K562 (cell line): ENCODE data around the gene ADPGK. TPM values are rescaled to one million over a fixed set of nuclear protein-coding genes. Genes with fewer than 3 reads are reported as not detected.

ENCODE experiments used
- ATAC-seq: fragments of 200-7000 bp; cut with Tn5 transposase; 3 replicates; pipeline ENCODE4 v1.9.1; 2020; ENCODE audit warnings: moderate library complexity
- BruUV-seq: library from RNA; stranded (reverse); fragments of 400-500 nt; replicated peaks from 2 replicates; lab custom pipeline; 2021; lab: Mats Ljungman, UMichigan
- CTCF ChIA-PET: fragments of 300-600 bp; formaldehyde crosslinking; extraction: SDS; loops from one replicate; lab custom pipeline; 2021; ENCODE audit warnings: low intra/inter-chr PET ratio; lab: Yijun Ruan, JAX
- POLR2A ChIA-PET: fragments of 300-600, 350-650 bp; sonication (Branson Sonifier 250); formaldehyde crosslinking; extraction: SDS; loops from one replicate; lab custom pipeline; 2021; ENCODE audit warnings: antibody characterized with exemption, inconsistent platforms; lab: Yijun Ruan, JAX
- DNase-seq, 4 experiments: peaks; one replicate each; pipeline versions ENCODE4 v3.0.0 to v3.0.0-alpha.2; 2011 to 2018; ENCODE audit warnings: low spot score in 3 of 4, mixed read lengths in 3 of 4; ENCODE audit errors: extremely low read depth in 1 of 4
- FAIRE-seq: peaks from 2 replicates; lab custom pipeline; 2011; peaks lifted over from hg19 to GRCh38; lab: Jason Lieb, UNC
- H2AFZ ChIP-seq: 2 replicates; pipeline ENCODE4 v1.6.0; 2011; ENCODE audit warnings: low read depth, low read length, control low read depth, inconsistent platforms
- H3K27ac ChIP-seq: fragments of 200-600 bp; 3 replicates; pipeline ENCODE4 v1.8.0; 2011; ENCODE audit warnings: low read depth, mild to moderate bottlenecking, control low read depth, inconsistent platforms, low read length, moderate library complexity, mixed read lengths; ENCODE audit errors: extremely low read depth
- H3K27me3 ChIP-seq, 2 experiments: fragments of 300-600 bp in 1 of 2; 2 replicates in 1 of 2; 3 replicates in 1 of 2; pipeline versions ENCODE4 v1.6.0 to v1.8.0; 2011; ENCODE audit warnings: inconsistent platforms in 2 of 2, low read length in 2 of 2, mild to moderate bottlenecking in 1 of 2, mixed read lengths in 1 of 2, moderate library complexity in 1 of 2; ENCODE audit not compliant: control insufficient read depth in 2 of 2, insufficient read depth in 2 of 2
- H3K36me3 ChIP-seq: fragments of 300-600 bp; 3 replicates; pipeline ENCODE4 v1.8.0; 2011; ENCODE audit warnings: mild to moderate bottlenecking, low read length, inconsistent platforms; ENCODE audit not compliant: control insufficient read depth, insufficient read depth
- H3K4me1 ChIP-seq, 2 experiments: fragments of 200-600 bp in 1 of 2; replicated peaks in 1 of 2; 2 replicates in 1 of 2; 3 replicates in 1 of 2; pipeline versions ENCODE4 v1.5.1 to v1.8.0; 2011; ENCODE audit warnings: inconsistent platforms in 2 of 2, low read length in 2 of 2, mild to moderate bottlenecking in 1 of 2, mixed read lengths in 1 of 2, moderate library complexity in 1 of 2; ENCODE audit not compliant: control insufficient read depth in 2 of 2, insufficient read depth in 2 of 2
- H3K4me2 ChIP-seq: 2 replicates; pipeline ENCODE4 v1.6.1; 2011; ENCODE audit warnings: low read length, control low read depth, inconsistent platforms, mixed read lengths; ENCODE audit not compliant: insufficient read depth
- H3K4me3 ChIP-seq: fragments of 200-600 bp; sonication (generic), shearing (Covaris generic); 2 replicates; pipeline ENCODE4 v1.5.1; 2016; ENCODE audit warnings: control low read depth, inconsistent platforms
- H3K79me2 ChIP-seq: fragments of 200-600 bp; 3 replicates; pipeline ENCODE4 v1.8.0; 2011; ENCODE audit warnings: low read length, inconsistent platforms; ENCODE audit not compliant: control insufficient read depth, insufficient read depth
- H3K9ac ChIP-seq, 2 experiments: 2 replicates each; pipeline versions ENCODE4 v1.6.0 to v1.6.1; 2011; ENCODE audit warnings: low read depth in 2 of 2, low read length in 2 of 2, control low read depth in 1 of 2, inconsistent platforms in 1 of 2, mild to moderate bottlenecking in 1 of 2, mixed read lengths in 1 of 2; ENCODE audit not compliant: insufficient read depth in 1 of 2
- H3K9me1 ChIP-seq: one replicate; pipeline ENCODE4 v1.6.0; 2011; ENCODE audit warnings: inconsistent platforms, mild to moderate bottlenecking, low read length, moderate library complexity; ENCODE audit not compliant: control insufficient read depth, insufficient read depth
- H3K9me3 ChIP-seq: replicated peaks from 2 replicates; pipeline ENCODE4 v1.5.1; 2011; ENCODE audit warnings: low read depth, low read length, inconsistent platforms; ENCODE audit not compliant: control insufficient read depth, insufficient read depth
- H4K20me1 ChIP-seq: replicated peaks from 2 replicates; pipeline ENCODE4 v1.6.1; 2011; ENCODE audit warnings: low read length, inconsistent platforms, mixed read lengths; ENCODE audit not compliant: control insufficient read depth, insufficient read depth
- BCOR ChIP-seq: fragments of 450-650 bp; IDR thresholded peaks from 2 replicates; pipeline ENCODE4 v1.6.1; 2016
- CCNT2 ChIP-seq: IDR thresholded peaks from 2 replicates; pipeline ENCODE4 v1.6.1; 2011; ENCODE audit warnings: borderline replicate concordance, low read depth, mild to moderate bottlenecking, moderate library complexity, mixed read lengths, low read length; ENCODE audit not compliant: insufficient read length; ENCODE audit errors: extremely low read depth
- EGR1 ChIP-seq: fragments of 450-650 bp; conservative IDR thresholded peaks from 2 replicates; pipeline ENCODE4 v1.6.1; 2017; ENCODE audit warnings: mild to moderate bottlenecking
- KDM1A ChIP-seq, 2 experiments: fragments of 450-650 bp; IDR thresholded peaks; 2 replicates each; pipeline ENCODE4 v1.6.1; 2016; ENCODE audit warnings: mild to moderate bottlenecking in 2 of 2
- POLR2A ChIP-seq: fragments of 450-650 bp; conservative IDR thresholded peaks from 2 replicates; pipeline ENCODE4 v1.6.1; 2016
- PURB ChIP-seq: sonication (generic); formaldehyde crosslinking; IDR thresholded peaks from 2 replicates; pipeline ENCODE4 v1.9.0; 2021; ENCODE audit warnings: low read depth, mild to moderate bottlenecking, missing genetic modification reagents
- RBM25 ChIP-seq: fragments of 200-400 bp; formaldehyde crosslinking; IDR thresholded peaks from 2 replicates; pipeline ENCODE4 v1.6.1; 2018; ENCODE audit warnings: low read length, low read depth, moderate library complexity; ENCODE audit not compliant: severe bottlenecking
- WGBS: fragments of 100-300 bp; shearing (Covaris generic); methylation state at CpG from one replicate; pipeline ENCODE4 v1.1.6; 2016; ENCODE audit warnings: low coverage, mixed read lengths; ENCODE audit not compliant: insufficient coverage; ENCODE audit errors: missing lambda C conversion rate; 5-methylcytosine and 5-hydroxymethylcytosine counted together
- in situ Hi-C: fragments of 300-500 bp; cut with MboI; formaldehyde crosslinking; loops from 4 replicates; pipeline ENCODE4 v1.15.0; 2018; ENCODE audit warnings: inconsistent platforms, mixed read lengths
- intact Hi-C: fragments of 100-400 bp; cut with micrococcal nuclease; formaldehyde crosslinking; loops from 2 replicates; pipeline ENCODE4 v1.14.2; 2022
- polyA plus RNA-seq, 8 experiments: library from polyadenylated mRNA; depleted of rRNA in 4 of 8; stranded (reverse) in 5 of 8; unstranded in 3 of 8; fragments of >200 nt; fragmentation: Nextera tagmentation in 2 of 8; fragmentation: Illumina TruSeq in 1 of 8; extraction: Ambion mirVana in 2 of 8; extraction: Trizol in 1 of 8; gene quantifications; 2 replicates each; pipeline versions ENCODE4 v1.2.1 to v1.2.3, GENCODE V29; 2011 to 2014; ENCODE audit warnings: inconsistent platforms in 1 of 8, missing spikeins in 1 of 8
- total RNA-seq, 7 experiments: library from RNA; depleted of rRNA in 6 of 7; stranded (reverse); fragments of >200 nt in 6 of 7; fragmentation: Illumina TruSeq in 2 of 7; extraction: Trizol in 2 of 7; gene quantifications; 2 replicates each; pipeline versions ENCODE4 v1.2.1 to v1.2.3, GENCODE V29; 2011 to 2021; ENCODE audit warnings: low replicate concordance in 1 of 7
- TF ChIP-seq, protein P1 (sequence below): sonication (generic); formaldehyde crosslinking; IDR thresholded peaks from 2 replicates; pipeline ENCODE4 v1.8.1; 2023; ENCODE audit warnings: mild to moderate bottlenecking, missing genetic modification reagents
- TF ChIP-seq, protein P2 (sequence below): fragments of 450-650 bp; formaldehyde crosslinking; IDR thresholded peaks from 2 replicates; pipeline ENCODE4 v1.4.0; 2020; ENCODE audit warnings: mild to moderate bottlenecking, moderate library complexity

Gene ADPGK
- total and polyA plus RNA-seq, 9 of the 15 experiments (the other 6 are each of a cell fraction or from before 2014, with no cell fraction given) = 13.4 to 97.4 (median 48.5) TPM

DNA sequence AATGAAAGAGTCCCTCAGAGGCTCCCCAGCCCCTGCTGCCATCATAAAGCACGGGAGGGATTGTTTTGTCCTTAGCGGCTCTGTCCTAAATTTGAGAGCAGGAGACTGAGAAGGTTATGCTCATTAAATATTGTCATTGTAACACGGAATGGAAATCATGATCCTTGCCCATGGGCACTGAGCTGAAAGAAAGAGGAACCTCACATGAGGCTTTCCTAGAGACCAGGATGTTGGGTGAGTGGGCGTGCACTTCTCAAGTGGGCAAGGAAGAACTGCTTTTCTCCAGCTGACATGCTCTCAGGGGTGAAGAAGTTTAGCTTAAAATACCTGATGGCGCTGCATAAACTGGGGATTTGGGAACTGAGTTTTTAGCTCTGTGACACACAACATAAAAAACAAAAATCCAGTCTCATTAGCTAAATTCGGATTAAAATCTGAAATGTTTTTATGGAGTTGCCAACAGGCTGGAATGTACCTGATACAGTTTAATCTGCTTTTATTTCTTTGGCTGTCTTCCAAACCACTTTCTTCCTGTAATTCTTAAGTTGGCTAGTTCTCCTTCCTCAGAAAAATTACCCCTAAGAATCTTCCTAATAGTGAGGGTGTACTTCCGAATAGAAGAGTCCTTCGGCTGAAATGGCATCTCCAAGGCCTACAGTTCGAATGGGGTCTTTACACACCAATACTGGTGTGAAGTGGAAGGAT lies 31.7 kb downstream of the ADPGK start:
- ATAC-seq = no peak
- no peak overlapping the region for H2AFZ ChIP-seq
- no peaks in the 10 kb centered on the region for H3K79me2 ChIP-seq
- TSS peak; percentile 31 for BruUV-seq
- H3K36me3 ChIP-seq = peaks cover 56% of the 10 kb centered on the region
- H4K20me1 ChIP-seq = no peaks in the 10 kb centered on the region
- 0 out of 2 replicates have a peak, but pooled peaks have one; percentile 25 for TF ChIP-seq POLR2A
- no peak for TF ChIP-seq PURB (CRISPR knock-in tag)
- TF ChIP-seq EGR1 = 0 out of 2 replicates have a peak, but pooled peaks have one; percentile 7
- WGBS = 94% methylated on average over 9 of the region's 9 CpGs
- no peak overlapping the region for H3K4me3 ChIP-seq
- intact Hi-C loops = no loop called here
- ChIA-PET CTCF (no interaction called here), POLR2A (interaction anchor here (1.1 to 1.5 kb wide), 5 partner anchors 8 to 20 kb away, joined by 3 to 5 read pairs (median 4); no protein-coding TSS in a partner anchor)
- no peak for DNase-seq
- FAIRE-seq = no peak
- no peak overlapping the region for H3K4me2 ChIP-seq
- H3K9me3 ChIP-seq = no peaks in the 10 kb centered on the region
- no peaks in the 10 kb centered on the region for H3K4me1 ChIP-seq
- in situ Hi-C loops = no loop called here
- no peaks in the 10 kb centered on the region for H3K9me1 ChIP-seq
- H3K9ac ChIP-seq = no peak overlapping the region
- H3K27ac ChIP-seq = no peak overlapping the region
- no peaks in the 10 kb centered on the region for H3K27me3 ChIP-seq

DNA sequence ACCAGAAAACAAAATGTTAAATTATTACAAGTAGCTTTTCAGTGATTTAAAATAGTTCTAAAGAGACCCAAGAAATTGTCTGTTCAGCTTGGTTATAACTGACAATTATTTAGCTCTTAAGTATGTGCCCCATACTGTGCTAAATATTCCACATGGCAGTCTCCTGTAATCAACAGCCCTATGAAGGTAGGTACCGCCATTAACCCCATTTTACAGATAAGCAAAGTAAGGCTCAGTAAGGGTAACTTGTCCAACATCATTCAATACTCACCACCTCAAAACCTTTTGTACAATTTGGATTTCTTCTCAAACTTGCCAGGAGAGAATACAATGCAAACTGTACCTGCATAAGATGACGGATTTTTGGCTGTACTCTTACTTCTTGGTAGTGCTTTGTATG lies 33.9 kb downstream of the ADPGK start:
- TF ChIP-seq RBM25 = peak; percentile 86
- TF ChIP-seq BCOR = 0 out of 2 replicates have a peak, but pooled peaks have one; percentile 33
- TF ChIP-seq, protein P1, sequence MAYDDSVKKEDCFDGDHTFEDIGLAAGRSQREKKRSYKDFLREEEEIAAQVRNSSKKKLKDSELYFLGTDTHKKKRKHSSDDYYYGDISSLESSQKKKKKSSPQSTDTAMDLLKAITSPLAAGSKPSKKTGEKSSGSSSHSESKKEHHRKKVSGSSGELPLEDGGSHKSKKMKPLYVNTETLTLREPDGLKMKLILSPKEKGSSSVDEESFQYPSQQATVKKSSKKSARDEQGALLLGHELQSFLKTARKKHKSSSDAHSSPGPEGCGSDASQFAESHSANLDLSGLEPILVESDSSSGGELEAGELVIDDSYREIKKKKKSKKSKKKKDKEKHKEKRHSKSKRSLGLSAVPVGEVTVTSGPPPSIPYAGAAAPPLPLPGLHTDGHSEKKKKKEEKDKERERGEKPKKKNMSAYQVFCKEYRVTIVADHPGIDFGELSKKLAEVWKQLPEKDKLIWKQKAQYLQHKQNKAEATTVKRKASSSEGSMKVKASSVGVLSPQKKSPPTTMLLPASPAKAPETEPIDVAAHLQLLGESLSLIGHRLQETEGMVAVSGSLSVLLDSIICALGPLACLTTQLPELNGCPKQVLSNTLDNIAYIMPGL (CRISPR knock-in tag) = no peak
- no peak for TF ChIP-seq CCNT2
- TF ChIP-seq KDM1A (IDR thresholded peaks at IDR 0.05) = 0 out of 4 replicates have a peak, but pooled peaks of 1 of the 2 experiments have one; percentile 27
- TF ChIP-seq, protein P2, sequence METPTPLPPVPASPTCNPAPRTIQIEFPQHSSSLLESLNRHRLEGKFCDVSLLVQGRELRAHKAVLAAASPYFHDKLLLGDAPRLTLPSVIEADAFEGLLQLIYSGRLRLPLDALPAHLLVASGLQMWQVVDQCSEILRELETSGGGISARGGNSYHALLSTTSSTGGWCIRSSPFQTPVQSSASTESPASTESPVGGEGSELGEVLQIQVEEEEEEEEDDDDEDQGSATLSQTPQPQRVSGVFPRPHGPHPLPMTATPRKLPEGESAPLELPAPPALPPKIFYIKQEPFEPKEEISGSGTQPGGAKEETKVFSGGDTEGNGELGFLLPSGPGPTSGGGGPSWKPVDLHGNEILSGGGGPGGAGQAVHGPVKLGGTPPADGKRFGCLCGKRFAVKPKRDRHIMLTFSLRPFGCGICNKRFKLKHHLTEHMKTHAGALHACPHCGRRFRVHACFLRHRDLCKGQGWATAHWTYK (CRISPR knock-in tag) = no peak
- ChIA-PET POLR2A (interaction anchor here (1.0 to 1.4 kb wide), 3 partner anchors 14 to 26 kb away, joined by 3 to 5 read pairs (median 3); no protein-coding TSS in a partner anchor), CTCF (no interaction called here)
- WGBS = 94% methylated on average over 2 of the region's 2 CpGs
- Histone ChIP-seq H3K79me2 (no peaks in the 10 kb centered on the region), H4K20me1 (no peaks in the 10 kb centered on the region), H3K27ac (no peak overlapping the region), H3K36me3 (peaks cover 36% of the 10 kb centered on the region), H2AFZ (no peak overlapping the region), H3K9me1 (no peaks in the 10 kb centered on the region), H3K4me2 (no peak overlapping the region), H3K9me3 (no peaks in the 10 kb centered on the region), H3K4me3 (no peak overlapping the region), H3K4me1 (no peaks in the 10 kb centered on the region), H3K9ac (no peak overlapping the region), H3K27me3 (no peaks in the 10 kb centered on the region)
- DNase-seq = no peak
- ATAC-seq = no peak
- intact Hi-C loops = no loop called here
- BruUV-seq = no TSS peak
- no peak for FAIRE-seq
- in situ Hi-C loops = no loop called here
